NCI-H1930 (cell line): ENCODE results near the gene OR4D1.
"Not testable (repeated sequence)": the region's sequence is repeated elsewhere in the genome, so short reads cannot be mapped to it uniquely, and the experiment has no call there.

Experiments used
- DNase-seq, 2 experiments: peaks; one replicate each; lab custom pipeline; 2025; lab: John Stamatoyannopoulos, UW

OR4D1 gene

DNA sequence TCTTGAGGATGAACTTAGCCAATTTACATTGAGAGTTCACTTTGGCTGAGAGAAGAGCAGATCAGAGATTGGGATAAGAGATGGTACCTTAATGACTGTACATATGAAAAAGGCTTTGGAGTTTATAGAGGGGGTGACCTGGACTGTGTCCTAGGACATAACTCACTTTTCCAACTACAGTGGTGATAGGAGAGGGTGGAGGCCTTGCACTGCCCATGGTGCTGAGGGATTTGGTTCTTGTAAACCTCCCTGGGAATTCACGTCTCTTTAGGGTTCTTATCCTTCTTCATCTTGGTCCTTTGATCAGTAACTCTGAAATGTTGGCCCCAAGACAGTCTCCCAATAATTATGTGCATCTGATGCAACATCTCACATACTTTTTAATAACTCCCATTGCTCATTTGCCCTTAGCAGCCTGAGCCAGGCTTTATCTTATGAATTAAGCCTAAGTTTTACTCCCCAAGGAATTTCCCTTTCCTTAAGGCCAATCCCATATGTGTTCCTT lies at the start of gene OR4D1:
OR4D1 (plus strand) TSS at position 455 of the 505 bp plus-strand sequence. CDS start 6,770 bp downstream, outside the sequence.
- DNase-seq, result no peak

DNA sequence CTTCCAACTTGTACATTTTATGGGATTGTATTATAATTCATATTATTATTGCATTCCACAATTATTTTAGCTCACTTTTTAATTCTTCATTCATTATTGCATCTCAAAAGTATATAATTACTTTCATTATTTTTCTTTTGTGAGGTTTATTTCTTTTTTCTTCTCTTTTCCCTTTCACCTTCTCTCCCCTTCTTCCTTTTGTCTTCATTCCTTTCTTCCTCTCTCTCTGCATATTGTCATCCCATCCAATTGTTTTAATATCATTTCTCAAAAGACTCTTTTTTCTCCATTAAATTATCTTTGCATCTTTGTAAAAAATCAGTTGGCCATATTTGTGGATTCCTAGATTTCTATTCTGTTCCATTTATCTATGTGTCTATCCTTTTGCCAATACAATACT lies 47.7 kb upstream of the OR4D1 start:
- no peak for DNase-seq

DNA sequence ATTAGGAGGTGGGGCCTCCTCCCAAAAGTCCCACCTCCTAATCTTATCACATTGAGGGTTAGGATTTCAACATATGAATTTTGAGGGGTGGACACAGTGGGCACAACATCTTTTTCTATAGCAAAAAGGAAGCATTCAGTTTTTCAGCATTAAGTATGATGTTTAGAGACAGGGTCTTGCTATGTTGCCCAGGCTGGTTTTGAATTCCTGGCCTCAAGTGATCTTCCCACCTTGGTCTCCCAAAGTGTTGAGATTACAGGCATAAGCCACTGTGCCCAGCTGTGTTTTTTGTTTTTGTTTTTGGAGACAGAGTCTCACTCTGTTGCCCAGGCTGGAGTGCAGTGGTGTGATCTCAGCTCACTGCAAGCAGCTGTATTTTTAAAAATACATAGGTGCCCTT lies 46.3 kb upstream of the OR4D1 start:
- not testable (repeated sequence) for DNase-seq

DNA sequence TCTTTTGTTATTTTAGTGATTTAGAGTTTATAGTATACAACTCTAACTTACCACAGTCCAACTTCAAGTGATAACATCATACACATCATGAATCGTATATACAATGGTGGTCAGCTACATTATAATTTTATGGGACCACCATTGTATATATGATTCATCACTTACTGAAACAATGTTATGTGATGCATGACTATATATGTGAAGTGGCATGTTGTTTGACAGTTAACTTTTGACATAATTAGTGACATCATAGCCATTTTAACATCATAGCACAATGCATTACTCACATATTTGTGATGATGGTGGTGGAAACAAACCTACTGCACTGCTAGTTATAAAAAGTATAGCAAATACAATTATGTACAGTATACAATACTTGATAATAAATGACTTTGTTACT lies 43.1 kb upstream of the OR4D1 start:
- no peak for DNase-seq

DNA sequence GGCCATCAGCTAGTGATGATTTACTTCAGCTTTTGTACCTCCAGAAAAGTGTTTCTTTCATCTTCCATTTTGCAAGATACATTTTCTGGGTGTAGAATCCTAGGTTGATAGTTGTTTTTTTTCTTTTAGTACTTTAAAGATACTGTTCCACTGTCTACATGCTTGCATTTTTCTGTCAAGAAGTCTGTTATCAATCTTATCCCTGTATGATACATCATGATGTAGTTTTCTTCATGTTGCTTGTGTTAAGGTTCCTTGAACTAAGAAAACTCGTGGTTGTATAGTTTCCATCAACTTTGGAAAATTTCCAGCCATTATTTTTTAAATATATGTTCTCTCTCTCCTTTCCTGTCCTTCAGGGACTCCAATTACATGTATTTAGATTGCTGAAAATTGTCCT lies 40.9 kb upstream of the OR4D1 start:
- DNase-seq, result no peak

DNA sequence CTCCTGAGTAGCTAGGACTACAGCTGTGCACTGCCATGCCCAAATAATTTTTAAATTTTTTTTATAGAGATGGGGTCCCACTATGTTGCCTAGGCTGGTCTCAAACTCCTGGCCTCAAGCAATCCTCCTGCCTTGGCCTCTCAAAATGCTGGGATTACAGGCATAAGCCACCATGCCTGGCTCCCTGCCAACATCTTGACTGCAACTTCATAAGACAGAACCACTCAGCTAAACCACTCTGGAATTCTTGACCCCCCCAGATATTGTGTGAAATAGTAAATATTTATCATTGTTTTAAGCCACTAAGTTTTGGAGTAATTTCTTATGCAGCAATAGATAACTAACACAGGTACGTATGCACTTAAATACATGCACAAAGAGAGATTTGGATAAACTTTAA lies 39.0 kb upstream of the OR4D1 start:
- no peak for DNase-seq

DNA sequence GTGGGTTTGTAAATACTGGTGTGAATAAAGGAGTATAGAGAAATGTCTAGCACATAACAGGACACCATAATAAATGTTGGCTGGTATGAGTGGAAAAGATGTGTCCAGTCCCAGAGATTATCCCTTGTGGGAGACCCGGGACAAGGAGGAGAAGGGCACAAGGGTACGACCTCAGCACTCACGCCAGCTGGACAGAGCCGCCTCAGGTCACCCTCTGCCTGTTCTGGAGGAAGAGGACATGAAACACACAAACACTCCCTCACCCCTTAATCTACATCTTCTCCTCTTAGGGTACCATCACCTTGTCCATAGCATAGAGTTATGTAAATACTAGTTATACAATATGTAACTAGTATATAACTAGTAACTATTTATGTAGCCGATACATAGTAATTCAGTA lies 38.2 kb upstream of the OR4D1 start:
- DNase-seq, result no peak

DNA sequence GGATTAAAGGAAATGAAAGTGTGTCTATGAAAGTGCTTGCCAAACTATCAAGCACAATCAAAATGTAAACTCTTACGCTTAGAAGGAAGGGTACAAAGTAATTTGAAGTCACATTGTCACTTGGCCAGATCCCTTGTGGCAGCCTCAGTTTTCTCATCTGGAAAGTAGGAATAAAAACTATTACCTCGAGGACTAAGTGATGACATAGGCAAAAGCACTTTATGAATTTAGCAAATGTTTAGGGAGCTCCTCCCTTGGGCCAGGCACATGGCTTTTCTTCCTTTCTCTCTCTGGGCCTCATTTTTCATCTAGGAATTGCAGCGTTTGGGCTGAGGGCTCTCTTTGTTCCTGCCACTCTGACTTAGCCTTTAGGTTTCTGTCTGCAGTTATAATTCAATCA lies 36.5 kb upstream of the OR4D1 start:
- DNase-seq, result no peak

DNA sequence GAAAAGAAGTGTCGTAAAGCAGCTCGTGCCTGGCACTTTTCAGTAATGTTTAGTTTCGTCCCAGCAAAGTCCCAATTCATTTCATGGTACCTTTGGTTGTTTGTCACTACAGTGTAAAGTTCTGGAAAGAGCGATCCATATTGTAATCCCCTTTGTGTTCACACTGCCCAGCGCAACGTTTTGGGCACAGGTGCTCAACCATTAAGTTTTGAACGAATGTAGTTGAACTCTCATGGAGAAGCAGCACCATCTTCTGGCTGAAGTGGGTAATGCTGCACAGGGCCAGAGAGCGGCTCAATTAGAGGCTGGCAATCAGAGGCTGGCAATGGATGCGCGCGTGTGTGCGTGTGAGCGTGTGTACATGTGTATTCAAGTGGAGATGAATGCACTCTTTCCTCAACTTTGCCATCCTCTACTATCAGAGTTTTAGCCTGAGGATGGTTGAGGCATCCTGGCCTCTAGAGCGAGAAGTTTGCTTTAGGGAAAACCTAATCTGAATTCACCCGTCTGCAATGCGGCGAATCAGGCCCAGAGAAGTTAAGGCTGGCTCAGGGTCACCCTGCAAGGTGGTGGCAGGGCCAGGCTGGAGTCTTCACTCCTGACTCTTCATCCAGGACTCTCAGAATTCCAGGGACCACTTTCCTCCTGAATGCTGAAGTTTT lies 35.1 kb upstream of the OR4D1 start:
- DNase-seq, result peak; percentile 48 to 79

DNA sequence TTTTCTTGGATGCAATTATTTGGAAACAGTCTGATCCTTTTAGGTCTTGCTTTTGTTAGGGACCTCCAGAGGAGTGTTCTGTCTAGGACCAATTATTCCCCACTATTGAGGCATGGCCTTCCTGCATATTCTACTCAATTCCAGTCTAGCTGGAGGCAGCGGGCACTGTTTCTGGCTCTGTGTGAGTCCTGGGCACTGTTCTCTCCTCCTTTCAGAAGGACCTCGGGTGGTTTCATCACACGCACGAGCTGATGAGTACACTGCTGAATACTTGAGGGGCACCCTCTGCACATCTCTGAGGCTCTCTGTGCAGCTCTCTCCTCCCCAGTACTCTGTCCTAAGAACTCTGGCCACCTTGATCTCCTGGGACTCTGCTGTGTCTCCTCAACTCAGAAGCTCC lies 34.2 kb upstream of the OR4D1 start:
- DNase-seq, result no peak

DNA sequence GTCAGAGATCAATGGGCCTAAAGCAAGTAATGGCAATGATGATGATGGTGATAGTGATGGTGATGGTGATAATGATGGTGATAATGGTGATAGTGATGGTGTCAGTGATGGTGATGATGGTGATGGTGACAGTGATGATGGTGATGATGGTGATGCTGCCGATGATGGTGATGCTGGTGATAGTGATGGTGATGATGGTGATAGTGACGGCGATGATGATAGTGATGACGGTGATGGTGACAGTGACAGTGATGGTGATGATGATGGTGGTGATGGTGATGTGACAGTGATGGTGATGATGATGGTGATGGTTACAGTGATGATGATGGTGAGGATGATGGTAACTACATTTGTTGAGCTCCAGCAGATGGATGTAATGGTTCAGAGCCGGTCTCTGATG lies 30.8 kb upstream of the OR4D1 start:
- DNase-seq, result no peak

DNA sequence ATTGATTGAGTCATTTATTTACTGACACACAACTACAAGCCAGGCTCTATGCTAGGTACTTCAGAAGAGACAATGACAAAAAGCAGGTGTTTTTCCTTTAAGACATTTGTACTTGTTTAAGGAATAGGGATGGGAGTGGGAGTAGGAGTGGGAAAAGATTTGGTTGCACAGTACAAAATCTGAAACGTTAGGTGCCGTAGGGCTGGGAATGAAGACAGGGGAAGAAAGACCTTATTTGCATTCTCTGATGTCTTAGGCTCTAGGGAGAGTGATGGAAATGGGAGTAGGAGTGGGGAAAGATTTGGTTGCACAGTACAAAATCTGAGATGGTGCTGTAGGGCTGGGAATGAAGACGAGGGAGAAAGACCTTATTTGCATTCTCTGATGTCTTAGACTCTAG lies 28.7 kb upstream of the OR4D1 start:
- no peak for DNase-seq

DNA sequence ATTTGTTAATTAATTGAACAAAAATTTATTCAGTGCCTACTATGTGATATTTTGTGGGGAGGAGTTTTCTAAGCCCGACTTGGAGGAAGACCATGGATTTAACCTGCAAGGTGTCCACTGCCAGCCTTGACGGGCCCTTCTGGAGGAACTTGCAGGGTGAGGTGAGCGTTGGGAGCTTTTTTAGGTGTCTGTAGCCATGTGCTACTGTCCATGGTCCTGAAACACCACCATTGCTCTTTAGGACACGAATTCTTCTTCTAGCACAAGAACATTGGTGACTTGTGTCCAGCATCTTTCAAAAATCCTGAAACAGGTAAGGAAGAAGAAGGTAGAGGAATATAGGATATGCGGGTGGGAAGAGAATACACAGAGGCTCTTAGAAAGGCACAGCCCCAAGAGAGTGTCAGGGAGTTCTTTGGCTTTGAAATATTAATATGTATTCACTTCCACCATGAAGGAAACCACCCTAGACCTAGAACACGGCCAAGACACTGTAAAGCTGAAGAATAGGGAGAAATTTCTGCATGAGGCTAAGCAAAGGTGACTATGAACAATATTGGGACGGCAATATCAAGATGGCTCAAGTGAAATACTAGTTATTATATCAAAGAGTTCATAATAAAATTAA lies 27.9 kb upstream of the OR4D1 start:
- no peak for DNase-seq

DNA sequence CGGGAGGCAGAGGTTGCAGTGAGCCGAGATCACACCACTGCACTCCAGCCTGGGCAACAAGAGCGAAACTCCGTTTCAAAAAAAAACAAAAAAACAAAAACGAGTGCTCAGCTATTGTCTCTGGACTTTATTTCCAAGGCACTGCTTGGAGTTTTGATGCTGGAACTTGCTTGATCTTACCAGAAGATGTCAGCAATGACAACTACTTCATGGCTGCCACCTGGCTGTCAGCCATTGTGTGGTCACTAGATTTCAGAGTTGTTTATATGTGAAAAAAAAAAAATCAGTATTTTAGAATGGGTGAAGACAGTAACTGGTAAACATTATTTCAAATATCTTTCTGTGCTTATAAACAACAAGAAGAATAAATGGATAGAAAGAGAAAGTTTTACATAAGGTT lies 26.3 kb upstream of the OR4D1 start:
- DNase-seq, result peak; percentile 19 to 43

DNA sequence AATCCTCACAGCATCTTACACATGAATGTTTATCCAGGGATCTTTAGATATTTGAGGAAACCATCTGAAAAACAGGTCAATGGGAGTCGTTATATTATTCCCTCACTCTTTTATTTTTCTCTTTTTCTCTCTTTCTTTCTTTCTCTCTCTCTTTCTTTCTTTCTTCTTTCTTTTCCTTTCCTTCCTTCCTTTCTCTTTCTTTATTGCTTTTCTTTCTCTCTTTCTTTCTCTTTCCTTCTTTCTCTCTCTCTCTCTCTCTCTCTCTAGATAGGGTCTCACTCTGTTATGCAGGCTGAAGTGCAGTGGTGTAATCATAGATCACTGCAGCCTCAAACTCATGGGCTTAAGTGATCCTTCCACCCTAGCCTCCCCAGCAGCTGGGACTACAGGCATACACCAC lies 20.3 kb upstream of the OR4D1 start:
- DNase-seq, result no peak

DNA sequence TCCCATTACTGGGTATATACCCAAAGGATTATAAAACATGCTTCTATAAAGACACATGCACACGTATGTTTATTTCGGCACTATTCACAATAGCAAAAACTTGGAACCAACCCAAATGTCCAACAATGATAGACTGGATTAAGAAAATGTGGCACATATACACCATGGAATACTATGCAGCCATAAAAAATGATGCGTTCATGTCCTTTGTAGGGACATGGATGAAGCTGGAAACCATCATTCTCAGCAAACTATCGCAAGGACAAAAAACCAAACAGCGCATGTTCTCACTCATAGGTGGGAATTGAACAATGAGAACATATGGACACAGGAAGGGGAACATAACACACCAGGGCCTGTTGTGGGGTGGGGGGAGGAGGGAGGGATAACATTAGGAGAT lies 15.5 kb upstream of the OR4D1 start:
- DNase-seq, result not testable (repeated sequence)

DNA sequence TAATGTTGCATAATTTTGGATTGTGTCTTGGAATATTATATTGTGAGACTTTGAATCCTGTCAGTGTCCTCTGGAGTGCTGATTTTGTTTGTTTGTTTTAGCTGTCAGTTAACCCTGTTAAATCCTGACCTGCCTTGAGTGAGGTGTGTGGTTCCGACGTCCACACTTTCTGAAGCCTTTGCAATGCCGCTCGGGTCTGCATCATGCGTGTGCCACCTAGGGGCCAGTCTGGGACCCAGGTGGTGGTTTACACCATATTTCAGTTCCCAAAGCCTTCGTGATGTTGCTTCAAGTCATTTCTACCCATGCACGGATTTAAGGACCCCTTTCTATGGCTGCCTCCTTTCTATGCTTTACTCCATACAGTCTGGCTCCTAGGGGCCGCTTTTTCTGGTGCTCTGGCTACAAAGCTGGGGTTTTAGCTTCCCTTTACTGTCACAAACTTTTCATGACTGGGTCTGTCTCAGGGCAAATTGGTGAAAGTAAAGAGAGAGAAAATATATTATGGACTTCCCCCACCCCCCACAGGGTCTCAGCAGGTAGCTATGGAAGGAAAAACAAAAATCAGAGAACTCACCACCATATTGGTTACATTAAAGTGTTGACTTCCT lies 11.4 kb upstream of the OR4D1 start:
- no peak for DNase-seq

DNA sequence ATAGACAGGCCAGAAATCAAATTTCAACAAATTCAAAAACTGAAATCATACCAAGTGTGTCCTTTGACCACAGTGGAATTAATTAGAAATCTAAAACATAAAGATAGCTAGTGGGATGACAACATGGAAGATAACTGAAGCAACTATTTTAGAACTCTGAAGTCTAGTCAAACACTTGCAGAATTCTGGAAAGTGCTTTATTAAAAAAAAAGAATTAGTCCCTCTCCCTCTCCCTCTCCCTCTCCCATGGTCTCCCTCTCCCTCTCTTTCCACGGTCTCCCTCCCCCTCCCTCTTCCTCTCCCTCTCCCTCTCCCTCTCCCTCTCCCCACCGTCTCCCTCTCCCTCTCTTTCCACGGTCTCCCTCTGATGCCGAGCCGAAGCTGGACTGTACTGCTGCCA lies 6.7 kb upstream of the OR4D1 start:
- DNase-seq, result no peak

DNA sequence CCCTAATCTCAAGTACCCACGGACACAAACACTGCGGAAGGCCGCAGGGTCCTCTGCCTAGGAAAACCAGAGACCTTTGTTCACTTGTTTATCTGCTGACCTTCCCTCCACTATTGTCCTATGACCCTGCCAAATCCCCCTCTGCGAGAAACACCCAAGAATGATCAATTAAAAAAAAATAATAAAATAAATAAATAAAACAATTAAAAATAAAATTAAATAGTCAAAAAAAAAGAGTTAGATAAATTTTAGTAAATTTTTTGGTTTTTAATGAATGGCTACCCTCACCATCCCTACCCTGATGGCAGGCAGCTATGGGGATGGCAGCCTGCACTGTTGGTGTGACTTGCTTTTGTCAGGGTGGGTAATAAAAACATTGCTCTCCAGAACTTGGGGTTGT lies 4.8 kb upstream of the OR4D1 start:
- DNase-seq, result not testable (repeated sequence)

DNA sequence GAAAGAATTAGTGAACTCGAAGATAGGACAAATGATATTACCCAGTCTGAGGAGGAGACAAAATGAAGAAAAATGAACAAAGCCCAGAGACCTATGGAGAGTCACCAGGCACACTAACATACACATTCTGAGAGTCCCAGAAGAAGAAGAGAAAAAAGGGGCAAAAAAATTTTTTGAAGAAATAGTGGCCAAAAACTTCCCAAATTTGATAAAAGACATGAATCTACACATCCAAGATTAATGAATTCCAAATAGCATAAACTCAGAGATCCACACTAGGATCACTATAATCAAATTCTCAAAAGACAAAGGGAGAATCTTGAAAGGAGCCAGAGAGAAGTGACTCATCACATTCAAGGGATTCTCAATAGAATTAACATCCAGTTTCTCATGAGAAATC lies 3.4 kb upstream of the OR4D1 start:
- no peak for DNase-seq

DNA sequence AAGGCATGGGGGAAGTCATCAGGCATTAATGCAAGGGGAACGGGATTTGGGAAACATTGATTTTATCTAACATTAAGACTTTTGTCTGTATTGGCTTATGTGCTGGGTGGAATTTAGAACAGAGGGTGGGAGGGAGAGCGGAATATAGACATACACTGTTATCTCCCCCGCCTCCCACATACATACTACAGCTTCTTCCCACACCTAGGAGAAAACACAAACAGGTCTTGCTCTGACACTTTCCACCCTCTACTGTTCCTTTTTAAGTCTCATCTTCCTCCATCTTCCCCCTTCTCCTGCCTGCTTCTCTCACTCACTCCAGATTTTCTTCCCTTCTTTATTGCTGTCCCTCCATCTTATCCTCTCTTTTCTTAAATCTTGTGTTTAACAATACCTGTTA lies 425 bp downstream of the OR4D1 start:
- no peak for DNase-seq

DNA sequence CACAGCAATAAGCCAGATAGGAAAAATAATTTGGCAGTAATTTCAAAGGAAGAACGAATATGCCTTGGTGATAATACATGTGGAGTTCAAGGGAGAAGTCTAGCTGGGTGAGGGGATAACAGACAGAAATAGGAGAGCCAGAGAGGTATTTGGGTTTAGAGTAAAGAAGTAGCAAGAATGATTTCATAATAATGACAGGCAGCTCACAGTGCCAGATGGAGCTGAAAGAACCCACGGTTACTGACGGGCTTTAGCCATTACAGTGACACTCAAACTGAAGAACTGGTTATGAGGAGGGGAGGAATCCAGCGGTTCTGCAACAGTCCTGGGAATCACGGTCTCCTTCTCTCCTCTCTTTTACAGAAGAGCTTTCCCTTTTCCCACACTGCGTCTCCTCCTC lies 2.2 kb downstream of the OR4D1 start:
- DNase-seq, result no peak

DNA sequence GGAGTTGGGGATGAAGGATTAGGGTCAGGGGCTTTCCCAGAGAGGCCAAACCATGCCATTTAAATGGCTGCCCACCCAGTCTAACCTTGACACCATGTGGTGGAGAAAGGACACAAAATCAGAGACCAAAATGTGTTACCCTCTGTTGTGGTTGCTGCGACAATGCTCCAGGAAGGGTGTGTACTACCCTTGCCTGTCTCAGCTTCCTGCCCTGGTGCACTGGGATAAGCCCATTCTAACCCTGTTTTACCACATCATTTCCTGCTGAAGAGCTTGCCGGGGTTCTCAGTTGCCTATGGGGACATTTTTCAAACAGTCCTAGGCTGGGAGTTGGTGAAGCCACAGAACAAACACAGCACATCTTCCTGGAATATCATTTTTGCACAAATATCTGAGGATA lies 4.9 kb downstream of the OR4D1 start:
- DNase-seq, result no peak

DNA sequence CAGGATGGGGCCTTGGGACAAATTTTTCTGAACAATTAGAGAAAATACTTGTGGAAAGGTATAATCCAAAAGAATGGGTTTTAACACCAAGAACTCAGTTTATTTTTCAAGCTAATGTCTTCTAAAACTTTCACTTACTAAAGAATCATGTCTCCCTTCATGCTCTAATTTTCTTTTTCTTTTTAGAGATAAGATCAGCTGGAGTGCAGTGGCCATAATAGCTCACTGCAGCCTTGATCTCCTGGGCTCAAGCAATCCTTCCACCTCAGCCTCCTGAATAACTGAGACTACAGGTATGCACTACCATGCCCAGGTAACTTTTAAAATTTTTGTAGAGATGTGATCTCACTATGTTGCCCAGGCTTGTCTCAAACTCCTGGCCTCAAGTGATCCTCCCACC lies 5.5 kb downstream of the OR4D1 start:
- DNase-seq, result no peak
